ENCODE measurements around the gene RNPC3.

GRCh38 chr1:103529746-103530145 is 4.2 kb downstream of the RNPC3 start:
- TF ChIP-seq, protein P1, sequence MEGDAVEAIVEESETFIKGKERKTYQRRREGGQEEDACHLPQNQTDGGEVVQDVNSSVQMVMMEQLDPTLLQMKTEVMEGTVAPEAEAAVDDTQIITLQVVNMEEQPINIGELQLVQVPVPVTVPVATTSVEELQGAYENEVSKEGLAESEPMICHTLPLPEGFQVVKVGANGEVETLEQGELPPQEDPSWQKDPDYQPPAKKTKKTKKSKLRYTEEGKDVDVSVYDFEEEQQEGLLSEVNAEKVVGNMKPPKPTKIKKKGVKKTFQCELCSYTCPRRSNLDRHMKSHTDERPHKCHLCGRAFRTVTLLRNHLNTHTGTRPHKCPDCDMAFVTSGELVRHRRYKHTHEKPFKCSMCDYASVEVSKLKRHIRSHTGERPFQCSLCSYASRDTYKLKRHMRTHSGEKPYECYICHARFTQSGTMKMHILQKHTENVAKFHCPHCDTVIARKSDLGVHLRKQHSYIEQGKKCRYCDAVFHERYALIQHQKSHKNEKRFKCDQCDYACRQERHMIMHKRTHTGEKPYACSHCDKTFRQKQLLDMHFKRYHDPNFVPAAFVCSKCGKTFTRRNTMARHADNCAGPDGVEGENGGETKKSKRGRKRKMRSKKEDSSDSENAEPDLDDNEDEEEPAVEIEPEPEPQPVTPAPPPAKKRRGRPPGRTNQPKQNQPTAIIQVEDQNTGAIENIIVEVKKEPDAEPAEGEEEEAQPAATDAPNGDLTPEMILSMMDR (conservative IDR thresholded peaks at IDR 0.05; ENCODE audit: low read depth, low read length): no peak
- TF ChIP-seq EZH2 (IDR thresholded peaks at IDR 0.05; ENCODE audit: borderline replicate concordance, low read depth, low read length, poor library complexity, severe bottlenecking): no peak

Data from A673 (cell line).